ENCODE results near the gene ACOT12. TPM values are rescaled to one million over a fixed set of nuclear protein-coding genes. Genes with fewer than 3 reads are reported as not detected.

ACOT12 gene
- total RNA-seq, 1 experiment from 2014 or later, result not detected

DNA sequence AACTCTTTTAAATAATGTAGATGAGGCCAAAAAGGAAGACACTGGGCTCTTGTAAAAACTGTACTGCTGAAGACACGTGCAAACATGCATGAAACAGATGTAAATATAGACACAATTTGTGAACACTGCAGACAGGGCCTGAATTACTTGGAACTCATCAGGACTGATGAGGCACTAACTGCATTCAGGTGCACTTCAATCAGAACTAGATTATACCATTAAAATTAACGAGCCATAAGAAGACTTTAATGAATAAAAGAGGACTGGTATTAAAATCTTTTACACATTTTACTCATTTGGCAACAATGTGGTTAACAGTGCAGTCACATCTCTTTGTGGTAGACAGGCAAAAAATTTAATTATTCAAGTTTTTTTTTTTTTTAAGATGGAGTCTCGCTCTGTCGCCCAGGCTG is 105.9 kb downstream of the ACOT12 start:
- no peak overlapping the region for H2BK12ac ChIP-seq (ENCODE audit: insufficient read length, low read depth, low read length)
- TF ChIP-seq CTCF (conservative IDR thresholded peaks at IDR 0.05), result no peak
- H3K23me2 ChIP-seq (ENCODE audit: insufficient read length, low read depth, low read length, poor library complexity, severe bottlenecking), result no peaks in the 10 kb centered on the region
- H3K4ac ChIP-seq (ENCODE audit: low read depth, low read length), result no peak overlapping the region
- no CpG with 5 or more reads among the region's 4 CpGs for WGBS (ENCODE audit: extremely low coverage, insufficient read length, low lambda C conversion rate)
- H3K9me3 ChIP-seq (ENCODE audit: control insufficient read depth, low read depth, low read length), result peaks cover 10% of the 10 kb centered on the region
- no peak overlapping the region for H2AK5ac ChIP-seq (ENCODE audit: insufficient read length, low read length)
- Mint-ChIP-seq H3K36me3 (ENCODE audit: insufficient read depth in 1 of 3, low read depth in 3 of 3) (peaks cover 19 to 27% (median 25%) of the 10 kb centered on the region in 3 experiments), H3K27ac (no peak overlapping the region), H3K9me3 (peaks cover 19% of the 10 kb centered on the region in 2 experiments), H3K4me3 (no peak overlapping the region), H3K27me3 (ENCODE audit: low read depth) (no peaks in the 10 kb centered on the region; the same call in 1 of the 2 replicates), H3K4me1 (no peaks in the 10 kb centered on the region)
- H3K79me2 ChIP-seq (ENCODE audit: insufficient read depth, low read length), result peaks cover 16% of the 10 kb centered on the region; the same call in 1 of the 2 replicates
- H2BK20ac ChIP-seq (ENCODE audit: low read depth, low read length, poor library complexity, severe bottlenecking), result no peak overlapping the region
- H4K20me1 ChIP-seq (ENCODE audit: control insufficient read depth, insufficient read depth, insufficient read length), result no peaks in the 10 kb centered on the region
- H3T11ph ChIP-seq (ENCODE audit: low read length), result no peak overlapping the region
- H3K14ac ChIP-seq (ENCODE audit: insufficient read depth, low read length), result no peak overlapping the region
- no peak overlapping the region for H4K91ac ChIP-seq (ENCODE audit: insufficient read length, low read depth, low read length)
- H4K5ac ChIP-seq (ENCODE audit: insufficient read length, low read depth, low read length), result no peak overlapping the region
- H2BK120ac ChIP-seq (ENCODE audit: low read depth, low read length, poor library complexity, severe bottlenecking), result no peak overlapping the region
- no peak for DNase-seq
- H2AFZ ChIP-seq (ENCODE audit: low read length), result no peak overlapping the region
- H3K27me3 ChIP-seq (ENCODE audit: insufficient read depth, low read length), result no peaks in the 10 kb centered on the region
- no peak overlapping the region for H2BK5ac ChIP-seq (ENCODE audit: insufficient read length, low read length)
- no peak overlapping the region for H3K18ac ChIP-seq (ENCODE audit: insufficient read length, low read depth, low read length)
- no peak overlapping the region for H4K8ac ChIP-seq (replicated peaks; ENCODE audit: insufficient read length, low read depth, low read length)
- no peaks in the 10 kb centered on the region; the same call in 1 of the 2 replicates for H3K4me1 ChIP-seq (ENCODE audit: insufficient read depth, low read length)
- peaks cover 2% of the 10 kb centered on the region for H3K79me1 ChIP-seq (ENCODE audit: insufficient read depth, low read depth, low read length, poor library complexity, severe bottlenecking)
- no peak overlapping the region for H3K56ac ChIP-seq (ENCODE audit: insufficient read length, low read depth, low read length)
- H3K27ac ChIP-seq (ENCODE audit: insufficient read length, low read depth, low read length), result no peak overlapping the region
- no peak overlapping the region for H3K9ac ChIP-seq (ENCODE audit: extremely low read depth, insufficient read length, low read length)
- no peak overlapping the region for H3K23ac ChIP-seq (ENCODE audit: insufficient read length, low read depth, low read length)
- no peak overlapping the region for H3K4me2 ChIP-seq (ENCODE audit: insufficient read depth, insufficient read length, low read length)
- H2BK15ac ChIP-seq (ENCODE audit: low read depth, low read length), result no peak overlapping the region

Measured in H9 (cell line).